HepG2 (cell line): ENCODE data around the gene TLN1. TPM values are rescaled to one million over a fixed set of nuclear protein-coding genes. Genes with fewer than 3 reads are reported as not detected.
A peak's percentile ranks its signal among the peaks of the same experiment; 100 is the strongest.

Source experiments
- ATF7-NPFF ChIP-seq: sonication (generic); formaldehyde crosslinking; IDR thresholded peaks from 2 replicates; pipeline ENCODE4 v1.8.1; 2023; ENCODE audit warnings: mild to moderate bottlenecking, low read depth, missing genetic modification reagents, moderate library complexity
- GRHL1 ChIP-seq: sonication (generic); formaldehyde crosslinking; conservative IDR thresholded peaks from 2 replicates; pipeline ENCODE4 v1.8.0; 2022; ENCODE audit warnings: missing genetic modification reagents
- HBP1 ChIP-seq: IDR thresholded peaks from 2 replicates; pipeline ENCODE4 v1.6.1; 2016; ENCODE audit warnings: low read depth, control low read depth
- HMG20B ChIP-seq: conservative IDR thresholded peaks from 2 replicates; pipeline ENCODE4 v1.6.1; 2016; ENCODE audit warnings: missing genetic modification reagents, missing compliant biosample characterization
- HNRNPLL ChIP-seq: fragments of 200-400 bp; formaldehyde crosslinking; IDR thresholded peaks from 2 replicates; pipeline ENCODE4 v1.6.1; 2017; ENCODE audit warnings: mild to moderate bottlenecking, low read depth, low read length; ENCODE audit not compliant: poor library complexity, severe bottlenecking
- NCOA2 ChIP-seq: sonication (generic); formaldehyde crosslinking; IDR thresholded peaks from 2 replicates; pipeline ENCODE4 v1.8.0; 2022; ENCODE audit warnings: inconsistent platforms
- NFE2L1 ChIP-seq: sonication (generic); formaldehyde crosslinking; IDR thresholded peaks from 2 replicates; pipeline ENCODE4 v1.4.0; 2020; ENCODE audit warnings: missing genetic modification reagents, mild to moderate bottlenecking, borderline replicate concordance
- PPARG ChIP-seq: conservative IDR thresholded peaks from 2 replicates; pipeline ENCODE4 v1.6.1; 2016; ENCODE audit warnings: missing biosample characterization, missing genetic modification reagents
- SNAPC2 ChIP-seq: sonication (generic); formaldehyde crosslinking; IDR thresholded peaks from 2 replicates; pipeline ENCODE4 v1.8.1; 2022; ENCODE audit warnings: mild to moderate bottlenecking, missing genetic modification reagents
- ZFYVE20 ChIP-seq: sonication (generic); formaldehyde crosslinking; IDR thresholded peaks from 2 replicates; pipeline ENCODE4 v1.8.0; 2023; ENCODE audit warnings: low read depth, mild to moderate bottlenecking, moderate library complexity, missing genetic modification reagents, borderline replicate concordance
- ZNF12 ChIP-seq: sonication (generic); formaldehyde crosslinking; IDR thresholded peaks from 2 replicates; pipeline ENCODE4 v1.5.0; 2020; ENCODE audit warnings: missing genetic modification reagents
- ZNF367 ChIP-seq: sonication (generic); formaldehyde crosslinking; IDR thresholded peaks from 2 replicates; pipeline ENCODE4 v1.4.0; 2020; ENCODE audit warnings: missing genetic modification reagents, borderline replicate concordance
- ZNF484 ChIP-seq: sonication (generic); formaldehyde crosslinking; IDR thresholded peaks from 2 replicates; pipeline ENCODE4 v1.5.1; 2020; ENCODE audit warnings: mild to moderate bottlenecking, low read depth, missing genetic modification reagents, borderline replicate concordance
- ZNF597 ChIP-seq: sonication (generic); formaldehyde crosslinking; IDR thresholded peaks from 2 replicates; pipeline ENCODE4 v1.5.0; 2020; ENCODE audit warnings: missing genetic modification reagents
- ZNF619 ChIP-seq: sonication (generic); formaldehyde crosslinking; IDR thresholded peaks from 2 replicates; pipeline ENCODE4 v1.4.0; 2020; ENCODE audit warnings: mild to moderate bottlenecking, missing genetic modification reagents
- ZNF749 ChIP-seq: sonication (generic); formaldehyde crosslinking; IDR thresholded peaks from 2 replicates; pipeline ENCODE4 v1.8.0; 2022; ENCODE audit warnings: mild to moderate bottlenecking, missing genetic modification reagents, moderate library complexity, borderline replicate concordance
- polyA plus RNA-seq, 8 experiments: library from polyadenylated mRNA; depleted of rRNA in 3 of 8; stranded (reverse) in 7 of 8; unstranded in 1 of 8; fragments of >200 nt; fragmentation: Illumina TruSeq in 4 of 8; extraction: Trizol in 4 of 8; gene quantifications; 2 replicates each; pipeline versions ENCODE4 v1.2.1 to v1.2.3, GENCODE V29; 2011 to 2016; ENCODE audit warnings: low read depth in 4 of 8, missing spikeins in 1 of 8, mixed read lengths in 1 of 8; ENCODE audit not compliant: insufficient read depth in 1 of 8
- total RNA-seq, 5 experiments: library from RNA; depleted of rRNA; stranded (reverse); fragments of >200 nt; fragmentation: Illumina TruSeq; extraction: Trizol; gene quantifications; 2 replicates each; pipeline ENCODE4 v1.2.3, GENCODE V29; 2016; ENCODE audit warnings: low read depth in 1 of 5
- TF ChIP-seq, protein P1 (sequence below): sonication (generic); formaldehyde crosslinking; IDR thresholded peaks from 2 replicates; pipeline ENCODE4 v1.8.0; 2022; ENCODE audit warnings: mild to moderate bottlenecking, missing genetic modification reagents; ENCODE audit not compliant: insufficient replicate concordance
- TF ChIP-seq, protein P2 (sequence below), 2 experiments: sonication (generic) in 1 of 2; formaldehyde crosslinking in 1 of 2; IDR thresholded peaks; 2 replicates each; pipeline versions ENCODE4 v1.4.0 to v1.6.1; 2016 to 2020; ENCODE audit warnings: borderline replicate concordance in 1 of 2, low read depth in 1 of 2, mild to moderate bottlenecking in 1 of 2, missing genetic modification reagents in 1 of 2

TLN1 gene
- total and polyA plus RNA-seq, 2 of the 13 experiments (the other 11 are each of a cell fraction or from before 2014, with no cell fraction given): 35.2 to 51.8 TPM

DNA sequence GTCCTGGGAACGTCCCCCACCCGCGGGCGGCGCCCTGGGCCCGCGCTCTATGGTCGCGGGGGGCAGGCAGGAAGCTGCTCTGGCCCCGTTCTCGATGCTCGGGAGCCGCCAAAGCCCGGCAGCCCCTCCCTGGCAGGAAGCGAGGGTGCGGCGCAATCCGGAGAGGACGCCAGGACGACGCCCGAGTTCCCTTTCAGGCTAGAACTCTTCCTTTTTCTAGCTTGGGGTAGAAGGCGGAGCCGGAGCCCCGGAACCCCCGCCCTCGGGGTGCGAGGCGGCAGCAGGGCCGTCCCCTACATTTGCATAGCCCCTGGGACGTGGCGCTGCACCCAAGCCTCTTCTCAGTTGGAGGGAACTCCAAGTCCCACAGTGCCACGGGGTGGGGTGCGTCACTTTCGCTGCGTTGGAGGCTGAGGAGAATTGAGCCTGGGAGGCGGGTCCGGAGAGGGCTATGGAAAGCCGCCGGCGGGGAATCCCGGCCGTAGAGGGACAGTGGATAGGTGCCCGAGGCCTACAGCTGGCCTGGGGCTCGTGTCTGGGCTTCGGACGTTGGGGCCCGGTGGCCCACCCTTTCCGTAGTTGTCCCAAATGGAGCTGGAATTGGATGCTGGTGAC, at the start of gene TLN1, which contains the start of gene CREB3 (continued):
- TF ChIP-seq ZNF597 (no peak), PPARG (CRISPR knock-in tag) (no peak; the same call in 1 of the 2 replicates), GRHL1 (CRISPR knock-in tag) (no peak), ZNF12 (CRISPR knock-in tag) (0 out of 2 replicates have a peak, but pooled peaks have one; percentile 8), HBP1 (CRISPR knock-in tag) (peak; percentile 65), HNRNPLL (peak; percentile 93), ATF7-NPFF (CRISPR knock-in tag) (peak; percentile 69; the same call in 1 of the 2 replicates), ZFYVE20 (CRISPR knock-in tag) (no peak; the same call in 1 of the 2 replicates), HMG20B (CRISPR knock-in tag) (no peak), ZNF749 (CRISPR knock-in tag) (no peak), ZNF619 (CRISPR knock-in tag) (no peak), SNAPC2 (no peak; the same call in none of the 2 replicates), NCOA2 (CRISPR knock-in tag) (no peak), ZNF484 (CRISPR knock-in tag) (no peak), ZNF367 (CRISPR knock-in tag) (no peak; the same call in 1 of the 2 replicates), NFE2L1 (CRISPR knock-in tag) (no peak)
- TF ChIP-seq, protein P1, sequence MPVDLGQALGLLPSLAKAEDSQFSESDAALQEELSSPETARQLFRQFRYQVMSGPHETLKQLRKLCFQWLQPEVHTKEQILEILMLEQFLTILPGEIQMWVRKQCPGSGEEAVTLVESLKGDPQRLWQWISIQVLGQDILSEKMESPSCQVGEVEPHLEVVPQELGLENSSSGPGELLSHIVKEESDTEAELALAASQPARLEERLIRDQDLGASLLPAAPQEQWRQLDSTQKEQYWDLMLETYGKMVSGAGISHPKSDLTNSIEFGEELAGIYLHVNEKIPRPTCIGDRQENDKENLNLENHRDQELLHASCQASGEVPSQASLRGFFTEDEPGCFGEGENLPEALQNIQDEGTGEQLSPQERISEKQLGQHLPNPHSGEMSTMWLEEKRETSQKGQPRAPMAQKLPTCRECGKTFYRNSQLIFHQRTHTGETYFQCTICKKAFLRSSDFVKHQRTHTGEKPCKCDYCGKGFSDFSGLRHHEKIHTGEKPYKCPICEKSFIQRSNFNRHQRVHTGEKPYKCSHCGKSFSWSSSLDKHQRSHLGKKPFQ: peak; percentile 73
- TF ChIP-seq, protein P2, sequence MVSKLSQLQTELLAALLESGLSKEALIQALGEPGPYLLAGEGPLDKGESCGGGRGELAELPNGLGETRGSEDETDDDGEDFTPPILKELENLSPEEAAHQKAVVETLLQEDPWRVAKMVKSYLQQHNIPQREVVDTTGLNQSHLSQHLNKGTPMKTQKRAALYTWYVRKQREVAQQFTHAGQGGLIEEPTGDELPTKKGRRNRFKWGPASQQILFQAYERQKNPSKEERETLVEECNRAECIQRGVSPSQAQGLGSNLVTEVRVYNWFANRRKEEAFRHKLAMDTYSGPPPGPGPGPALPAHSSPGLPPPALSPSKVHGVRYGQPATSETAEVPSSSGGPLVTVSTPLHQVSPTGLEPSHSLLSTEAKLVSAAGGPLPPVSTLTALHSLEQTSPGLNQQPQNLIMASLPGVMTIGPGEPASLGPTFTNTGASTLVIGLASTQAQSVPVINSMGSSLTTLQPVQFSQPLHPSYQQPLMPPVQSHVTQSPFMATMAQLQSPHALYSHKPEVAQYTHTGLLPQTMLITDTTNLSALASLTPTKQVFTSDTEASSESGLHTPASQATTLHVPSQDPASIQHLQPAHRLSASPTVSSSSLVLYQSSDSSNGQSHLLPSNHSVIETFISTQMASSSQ (IDR thresholded peaks at IDR 0.05; ENCODE audit: low read depth): peak; percentile 35; the same call in 1 of the 2 replicates
- TF ChIP-seq, protein P2 (CRISPR knock-in tag; IDR thresholded peaks at IDR 0.05; ENCODE audit: borderline replicate concordance): no peak; the same call in 1 of the 2 replicates
